Liver (tissue), 3 donors: Measurements from ENCODE around the gene ZFYVE27.

ENCODE experiments used
- EGR1 ChIP-seq, 2 donors: IDR thresholded peaks; 2 replicates each; pipeline ENCODE4 v1.6.1; 2016 to 2018; ENCODE audit warnings: antibody characterized with exemption in 2 of 2, low read depth in 2 of 2
- TAF1 ChIP-seq: conservative IDR thresholded peaks from 2 replicates; pipeline ENCODE4 v1.6.1; 2016; ENCODE audit warnings: antibody characterized with exemption, mild to moderate bottlenecking
- TF ChIP-seq, protein P1 (sequence below): IDR thresholded peaks from 2 replicates; pipeline ENCODE4 v1.6.1; 2016; ENCODE audit warnings: antibody characterized with exemption
- TF ChIP-seq, protein P2 (sequence below): fragments of 150-350 bp; IDR thresholded peaks from 2 replicates; pipeline ENCODE4 v1.5.1; 2017; ENCODE audit warnings: improper control_type of control experiment, low read depth, low read length; ENCODE audit not compliant: missing input control
- TF ChIP-seq, protein P3 (sequence below): IDR thresholded peaks from 2 replicates; pipeline ENCODE4 v1.6.1; 2016; ENCODE audit warnings: antibody characterized with exemption
- donor health status: healthy.
- donor health status: healthy.

DNA sequence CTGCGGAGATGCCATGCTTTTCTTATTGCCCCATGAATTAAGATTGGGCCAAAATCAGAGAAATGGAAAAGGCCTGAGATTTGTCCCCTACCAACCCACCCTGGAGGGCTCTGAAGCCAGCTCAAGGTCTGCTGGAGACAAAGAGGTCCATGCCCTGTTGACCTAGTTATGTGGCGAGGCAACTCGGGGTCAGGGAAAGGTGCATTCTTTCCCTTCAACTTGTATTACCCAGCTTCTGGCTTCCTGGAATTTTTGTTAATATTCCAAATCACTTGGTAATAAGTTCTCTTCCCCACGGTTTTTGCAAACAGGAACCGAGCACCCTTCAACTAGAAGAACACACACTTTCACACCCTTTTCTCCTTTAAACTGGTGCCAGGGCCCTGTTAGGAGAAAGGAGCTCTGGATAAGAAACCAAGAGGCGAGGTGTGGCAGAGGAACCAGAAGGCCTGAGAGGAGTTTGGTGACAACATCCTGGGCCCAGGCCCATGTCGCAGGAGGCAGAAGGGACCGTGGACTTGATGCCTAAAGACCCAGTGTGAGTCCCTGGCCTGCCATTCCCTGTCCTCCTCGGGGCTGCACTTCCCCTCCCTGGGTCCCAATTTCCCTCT, 47.4 kb downstream of the ZFYVE27 start:
- TF ChIP-seq EGR1 (IDR thresholded peaks at IDR 0.05; ENCODE audit: low read depth in 2 of 2) (no peak), TAF1 (no peak)
- TF ChIP-seq, protein P1, sequence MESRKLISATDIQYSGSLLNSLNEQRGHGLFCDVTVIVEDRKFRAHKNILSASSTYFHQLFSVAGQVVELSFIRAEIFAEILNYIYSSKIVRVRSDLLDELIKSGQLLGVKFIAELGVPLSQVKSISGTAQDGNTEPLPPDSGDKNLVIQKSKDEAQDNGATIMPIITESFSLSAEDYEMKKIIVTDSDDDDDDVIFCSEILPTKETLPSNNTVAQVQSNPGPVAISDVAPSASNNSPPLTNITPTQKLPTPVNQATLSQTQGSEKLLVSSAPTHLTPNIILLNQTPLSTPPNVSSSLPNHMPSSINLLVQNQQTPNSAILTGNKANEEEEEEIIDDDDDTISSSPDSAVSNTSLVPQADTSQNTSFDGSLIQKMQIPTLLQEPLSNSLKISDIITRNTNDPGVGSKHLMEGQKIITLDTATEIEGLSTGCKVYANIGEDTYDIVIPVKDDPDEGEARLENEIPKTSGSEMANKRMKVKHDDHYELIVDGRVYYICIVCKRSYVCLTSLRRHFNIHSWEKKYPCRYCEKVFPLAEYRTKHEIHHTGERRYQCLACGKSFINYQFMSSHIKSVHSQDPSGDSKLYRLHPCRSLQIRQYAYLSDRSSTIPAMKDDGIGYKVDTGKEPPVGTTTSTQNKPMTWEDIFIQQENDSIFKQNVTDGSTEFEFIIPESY, result no peak
- TF ChIP-seq, protein P2, sequence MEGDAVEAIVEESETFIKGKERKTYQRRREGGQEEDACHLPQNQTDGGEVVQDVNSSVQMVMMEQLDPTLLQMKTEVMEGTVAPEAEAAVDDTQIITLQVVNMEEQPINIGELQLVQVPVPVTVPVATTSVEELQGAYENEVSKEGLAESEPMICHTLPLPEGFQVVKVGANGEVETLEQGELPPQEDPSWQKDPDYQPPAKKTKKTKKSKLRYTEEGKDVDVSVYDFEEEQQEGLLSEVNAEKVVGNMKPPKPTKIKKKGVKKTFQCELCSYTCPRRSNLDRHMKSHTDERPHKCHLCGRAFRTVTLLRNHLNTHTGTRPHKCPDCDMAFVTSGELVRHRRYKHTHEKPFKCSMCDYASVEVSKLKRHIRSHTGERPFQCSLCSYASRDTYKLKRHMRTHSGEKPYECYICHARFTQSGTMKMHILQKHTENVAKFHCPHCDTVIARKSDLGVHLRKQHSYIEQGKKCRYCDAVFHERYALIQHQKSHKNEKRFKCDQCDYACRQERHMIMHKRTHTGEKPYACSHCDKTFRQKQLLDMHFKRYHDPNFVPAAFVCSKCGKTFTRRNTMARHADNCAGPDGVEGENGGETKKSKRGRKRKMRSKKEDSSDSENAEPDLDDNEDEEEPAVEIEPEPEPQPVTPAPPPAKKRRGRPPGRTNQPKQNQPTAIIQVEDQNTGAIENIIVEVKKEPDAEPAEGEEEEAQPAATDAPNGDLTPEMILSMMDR, result no peak
- TF ChIP-seq, protein P3, sequence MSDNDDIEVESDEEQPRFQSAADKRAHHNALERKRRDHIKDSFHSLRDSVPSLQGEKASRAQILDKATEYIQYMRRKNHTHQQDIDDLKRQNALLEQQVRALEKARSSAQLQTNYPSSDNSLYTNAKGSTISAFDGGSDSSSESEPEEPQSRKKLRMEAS, result no peak
